KMS-11 (cell line): ENCODE measurements around the gene FREM1.

Source experiments
- H2AFZ ChIP-seq: fragments of 200-600 bp; sonication (generic); 2 replicates; pipeline ENCODE4 v1.6.1; 2016; ENCODE audit warnings: antibody characterized with exemption, mixed run types, low read depth
- H3K27ac ChIP-seq: fragments of 200-600 bp; sonication (generic); 2 replicates; pipeline ENCODE4 v1.6.1; 2016; ENCODE audit warnings: mild to moderate bottlenecking, mixed run types
- H3K27me3 ChIP-seq: fragments of 200-600 bp; sonication (generic); 2 replicates; pipeline ENCODE4 v1.6.1; 2017; ENCODE audit warnings: mild to moderate bottlenecking, low read depth, mixed run types, moderate library complexity; ENCODE audit not compliant: insufficient read depth
- H3K36me3 ChIP-seq: fragments of 200-600 bp; sonication (generic); 2 replicates; pipeline ENCODE4 v1.6.1; 2017; ENCODE audit warnings: mild to moderate bottlenecking, mixed run types; ENCODE audit not compliant: insufficient read depth
- H3K4me1 ChIP-seq: fragments of 200-600 bp; sonication (generic); 2 replicates; pipeline ENCODE4 v1.6.1; 2016; ENCODE audit warnings: mild to moderate bottlenecking, low read depth, mixed run types; ENCODE audit not compliant: poor library complexity, severe bottlenecking
- H3K4me2 ChIP-seq: fragments of 200-600 bp; sonication (generic); 2 replicates; pipeline ENCODE4 v1.7.0; 2016; ENCODE audit warnings: mild to moderate bottlenecking, mixed run types
- H3K4me3 ChIP-seq: fragments of 200-600 bp; sonication (generic); IDR thresholded peaks from 2 replicates; pipeline ENCODE4 v1.6.1; 2017; ENCODE audit warnings: low read depth, low read length, mixed read lengths; ENCODE audit not compliant: insufficient read depth
- H3K79me2 ChIP-seq: fragments of 200-600 bp; sonication (generic); 2 replicates; pipeline ENCODE4 v1.6.1; 2016; ENCODE audit warnings: low read depth, mixed run types; ENCODE audit not compliant: insufficient read depth
- H3K9ac ChIP-seq: fragments of 200-600 bp; sonication (generic); 2 replicates; pipeline ENCODE4 v1.6.1; 2016; ENCODE audit warnings: mild to moderate bottlenecking, mixed run types
- H4K20me1 ChIP-seq: fragments of 200-600 bp; sonication (generic); 2 replicates; pipeline ENCODE4 v1.6.1; 2016; ENCODE audit warnings: mild to moderate bottlenecking, mixed run types; ENCODE audit not compliant: insufficient read depth
- TF ChIP-seq, protein P1 (sequence below): fragments of 200-600 bp; sonication (generic); conservative IDR thresholded peaks from 2 replicates; pipeline ENCODE4 v1.6.1; 2017; ENCODE audit warnings: low read depth, mild to moderate bottlenecking, antibody characterized with exemption, low read length, moderate library complexity, mixed read lengths

Gene FREM1

DNA sequence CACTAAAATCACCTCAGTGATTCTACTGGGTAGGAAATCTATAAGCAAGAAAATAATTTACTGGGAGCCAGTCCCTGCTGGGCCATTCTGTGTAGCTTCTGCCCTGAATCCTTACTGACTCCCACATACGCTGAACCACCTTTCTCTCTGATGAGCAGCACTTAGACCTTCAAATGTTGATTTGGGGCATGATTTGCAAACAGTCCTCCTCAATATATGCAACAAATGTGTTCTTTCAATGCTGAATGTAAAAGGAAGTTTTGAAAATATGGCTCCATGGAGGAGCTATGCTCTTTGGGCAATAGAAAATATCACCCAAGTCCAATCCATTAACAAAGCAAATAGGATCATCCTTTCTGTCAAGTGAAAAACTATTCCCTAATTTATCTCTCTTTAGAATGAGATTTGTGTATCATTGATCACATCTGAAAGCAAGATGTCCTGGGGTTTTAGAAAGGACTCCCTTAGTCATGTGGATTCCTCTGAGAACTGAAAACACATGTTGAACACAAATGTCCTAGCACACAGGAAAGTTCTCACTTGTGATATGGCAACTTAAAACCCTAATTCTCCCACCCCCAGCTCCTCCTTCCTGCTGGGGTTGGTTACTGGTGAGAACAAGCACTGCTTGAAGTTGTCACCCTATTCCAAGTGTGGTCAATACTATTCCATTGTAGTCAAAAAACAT, 178.8 kb downstream of the FREM1 start:
- Histone ChIP-seq H3K9ac (no peak overlapping the region), H3K27me3 (no peaks in the 10 kb centered on the region), H3K36me3 (no peaks in the 10 kb centered on the region), H3K79me2 (no peaks in the 10 kb centered on the region), H3K4me3 (no peak overlapping the region), H2AFZ (no peak overlapping the region), H4K20me1 (no peaks in the 10 kb centered on the region), H3K4me2 (no peak overlapping the region), H3K4me1 (no peaks in the 10 kb centered on the region), H3K27ac (no peak overlapping the region)
- TF ChIP-seq, protein P1, sequence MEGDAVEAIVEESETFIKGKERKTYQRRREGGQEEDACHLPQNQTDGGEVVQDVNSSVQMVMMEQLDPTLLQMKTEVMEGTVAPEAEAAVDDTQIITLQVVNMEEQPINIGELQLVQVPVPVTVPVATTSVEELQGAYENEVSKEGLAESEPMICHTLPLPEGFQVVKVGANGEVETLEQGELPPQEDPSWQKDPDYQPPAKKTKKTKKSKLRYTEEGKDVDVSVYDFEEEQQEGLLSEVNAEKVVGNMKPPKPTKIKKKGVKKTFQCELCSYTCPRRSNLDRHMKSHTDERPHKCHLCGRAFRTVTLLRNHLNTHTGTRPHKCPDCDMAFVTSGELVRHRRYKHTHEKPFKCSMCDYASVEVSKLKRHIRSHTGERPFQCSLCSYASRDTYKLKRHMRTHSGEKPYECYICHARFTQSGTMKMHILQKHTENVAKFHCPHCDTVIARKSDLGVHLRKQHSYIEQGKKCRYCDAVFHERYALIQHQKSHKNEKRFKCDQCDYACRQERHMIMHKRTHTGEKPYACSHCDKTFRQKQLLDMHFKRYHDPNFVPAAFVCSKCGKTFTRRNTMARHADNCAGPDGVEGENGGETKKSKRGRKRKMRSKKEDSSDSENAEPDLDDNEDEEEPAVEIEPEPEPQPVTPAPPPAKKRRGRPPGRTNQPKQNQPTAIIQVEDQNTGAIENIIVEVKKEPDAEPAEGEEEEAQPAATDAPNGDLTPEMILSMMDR: no peak

DNA sequence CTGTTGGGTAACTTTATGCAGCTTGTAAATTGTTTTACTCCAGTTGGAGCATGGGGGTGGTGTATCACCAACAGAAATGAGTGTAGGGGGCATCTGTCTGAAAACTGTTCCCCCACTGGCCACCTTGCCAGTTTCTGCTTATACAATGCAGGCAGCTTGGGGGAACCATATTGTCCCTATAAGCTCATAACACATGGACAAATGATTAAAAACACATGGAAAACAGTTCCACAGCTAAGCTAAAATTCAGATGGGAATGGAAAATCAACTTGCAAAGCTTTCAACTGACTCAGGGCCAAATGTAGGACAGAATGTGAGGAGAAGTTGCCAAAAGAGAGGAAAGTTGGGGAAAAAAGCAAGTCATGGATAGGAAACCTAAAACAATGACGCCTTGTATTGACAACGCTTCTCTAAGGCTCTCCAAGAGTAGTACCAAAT, 179.7 kb downstream of the FREM1 start:
- Histone ChIP-seq H3K4me1 (no peaks in the 10 kb centered on the region), H3K9ac (no peak overlapping the region), H3K27me3 (no peaks in the 10 kb centered on the region), H3K4me2 (no peak overlapping the region), H3K79me2 (no peaks in the 10 kb centered on the region), H3K4me3 (no peak overlapping the region), H3K36me3 (no peaks in the 10 kb centered on the region), H3K27ac (no peak overlapping the region), H4K20me1 (no peaks in the 10 kb centered on the region), H2AFZ (no peak overlapping the region)
- TF ChIP-seq, protein P1: no peak

DNA sequence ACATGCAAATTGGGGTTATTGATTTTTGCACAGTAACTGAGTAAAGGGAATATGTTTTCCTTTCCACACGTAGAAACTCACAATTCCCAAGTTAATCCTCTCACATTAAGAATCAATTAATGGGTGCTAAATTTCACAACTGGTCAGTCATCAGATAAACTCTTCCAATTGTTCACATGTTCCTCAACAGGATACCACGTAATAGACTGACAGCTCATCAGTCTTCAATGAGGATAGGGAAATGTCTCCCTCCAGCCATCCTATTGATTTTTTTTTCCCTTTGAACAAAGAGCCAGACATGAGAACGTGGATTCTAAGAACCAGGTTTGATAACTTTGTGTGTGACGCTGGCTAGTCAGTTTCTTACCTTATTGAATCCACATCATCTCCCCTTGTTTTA, 186.9 kb downstream of the FREM1 start:
- H3K4me2 ChIP-seq: no peak overlapping the region
- H3K4me1 ChIP-seq: no peaks in the 10 kb centered on the region
- no peaks in the 10 kb centered on the region for H3K36me3 ChIP-seq
- no peaks in the 10 kb centered on the region for H3K79me2 ChIP-seq
- H2AFZ ChIP-seq: no peak overlapping the region
- H4K20me1 ChIP-seq: no peaks in the 10 kb centered on the region
- no peak overlapping the region for H3K27ac ChIP-seq
- no peak overlapping the region for H3K9ac ChIP-seq
- H3K4me3 ChIP-seq: no peak overlapping the region
- TF ChIP-seq, protein P1: no peak
- H3K27me3 ChIP-seq: no peaks in the 10 kb centered on the region

DNA sequence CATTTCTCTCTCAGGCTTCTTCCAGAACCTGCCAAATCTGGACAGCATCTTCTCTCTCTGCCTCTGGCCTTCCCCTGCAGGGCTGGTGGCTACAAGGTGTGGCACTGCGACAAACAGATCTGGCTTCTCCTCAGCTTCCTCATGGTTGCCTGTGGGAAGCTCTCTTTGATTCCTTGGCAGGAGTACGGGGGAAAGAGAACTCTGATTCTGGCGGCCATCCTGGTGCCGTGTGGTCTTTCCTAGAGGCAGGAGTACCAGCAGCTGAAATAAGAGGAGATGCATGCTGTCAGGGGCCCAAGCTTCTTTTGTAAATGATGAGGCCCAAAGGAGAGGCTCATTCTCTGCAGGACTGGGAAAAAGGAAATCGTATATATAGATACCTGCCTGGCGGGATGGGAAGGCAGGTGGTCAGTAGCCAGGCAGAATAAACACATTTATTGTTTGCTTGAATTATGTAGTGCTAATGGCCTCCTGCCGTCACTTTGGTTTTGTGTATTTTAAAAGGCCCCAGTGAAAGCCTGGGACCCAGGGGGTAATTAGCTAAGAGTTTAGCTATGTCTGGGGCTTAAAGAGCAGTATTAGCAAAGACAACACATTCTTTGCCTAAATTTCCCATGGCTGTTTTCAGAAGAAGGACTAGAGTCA, 187.7 kb downstream of the FREM1 start, which contains the start of gene CER1:
Gene CER1 (minus strand): TSS at position 343 of the 645 bp plus-strand sequence. CDS start 61 bp downstream, at position 282.
- H3K4me3 ChIP-seq: no peak within 1 kb of the TSS
- H3K9ac ChIP-seq: no peak within 1 kb of the TSS
- no peaks in the 10 kb centered on the region for H3K27me3 ChIP-seq
- no peaks in the 10 kb centered on the region for H3K36me3 ChIP-seq
- no peaks in the 10 kb centered on the region for H3K4me1 ChIP-seq
- no peak within 1 kb of the TSS for H3K4me2 ChIP-seq
- H2AFZ ChIP-seq: no peak within 1 kb of the TSS
- TF ChIP-seq, protein P1: no peak
- H4K20me1 ChIP-seq: no peaks in the 10 kb centered on the region
- no peak within 1 kb of the TSS for H3K27ac ChIP-seq
- no peaks in the 10 kb centered on the region for H3K79me2 ChIP-seq
